Measurements from ENCODE around the gene HOXB3.
A peak's percentile ranks its signal among the peaks of the same experiment; 100 is the strongest.

The HOXB3 gene

GRCh38 chr17:48597778-48598631 is 8.0 kb upstream of the HOXB3 start (continued):
- TF ChIP-seq, protein P1, sequence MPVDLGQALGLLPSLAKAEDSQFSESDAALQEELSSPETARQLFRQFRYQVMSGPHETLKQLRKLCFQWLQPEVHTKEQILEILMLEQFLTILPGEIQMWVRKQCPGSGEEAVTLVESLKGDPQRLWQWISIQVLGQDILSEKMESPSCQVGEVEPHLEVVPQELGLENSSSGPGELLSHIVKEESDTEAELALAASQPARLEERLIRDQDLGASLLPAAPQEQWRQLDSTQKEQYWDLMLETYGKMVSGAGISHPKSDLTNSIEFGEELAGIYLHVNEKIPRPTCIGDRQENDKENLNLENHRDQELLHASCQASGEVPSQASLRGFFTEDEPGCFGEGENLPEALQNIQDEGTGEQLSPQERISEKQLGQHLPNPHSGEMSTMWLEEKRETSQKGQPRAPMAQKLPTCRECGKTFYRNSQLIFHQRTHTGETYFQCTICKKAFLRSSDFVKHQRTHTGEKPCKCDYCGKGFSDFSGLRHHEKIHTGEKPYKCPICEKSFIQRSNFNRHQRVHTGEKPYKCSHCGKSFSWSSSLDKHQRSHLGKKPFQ (tag by site-specific recombination; IDR thresholded peaks at IDR 0.05): 0 out of 2 replicates have a peak, but pooled peaks have one; percentile 25
- TF ChIP-seq, protein P2, sequence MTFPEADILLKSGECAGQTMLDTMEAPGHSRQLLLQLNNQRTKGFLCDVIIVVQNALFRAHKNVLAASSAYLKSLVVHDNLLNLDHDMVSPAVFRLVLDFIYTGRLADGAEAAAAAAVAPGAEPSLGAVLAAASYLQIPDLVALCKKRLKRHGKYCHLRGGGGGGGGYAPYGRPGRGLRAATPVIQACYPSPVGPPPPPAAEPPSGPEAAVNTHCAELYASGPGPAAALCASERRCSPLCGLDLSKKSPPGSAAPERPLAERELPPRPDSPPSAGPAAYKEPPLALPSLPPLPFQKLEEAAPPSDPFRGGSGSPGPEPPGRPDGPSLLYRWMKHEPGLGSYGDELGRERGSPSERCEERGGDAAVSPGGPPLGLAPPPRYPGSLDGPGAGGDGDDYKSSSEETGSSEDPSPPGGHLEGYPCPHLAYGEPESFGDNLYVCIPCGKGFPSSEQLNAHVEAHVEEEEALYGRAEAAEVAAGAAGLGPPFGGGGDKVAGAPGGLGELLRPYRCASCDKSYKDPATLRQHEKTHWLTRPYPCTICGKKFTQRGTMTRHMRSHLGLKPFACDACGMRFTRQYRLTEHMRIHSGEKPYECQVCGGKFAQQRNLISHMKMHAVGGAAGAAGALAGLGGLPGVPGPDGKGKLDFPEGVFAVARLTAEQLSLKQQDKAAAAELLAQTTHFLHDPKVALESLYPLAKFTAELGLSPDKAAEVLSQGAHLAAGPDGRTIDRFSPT (tag by site-specific recombination; IDR thresholded peaks at IDR 0.05): 0 out of 2 replicates have a peak, but pooled peaks have one; percentile 49
- TF ChIP-seq ZBTB26 (tag by site-specific recombination; optimal IDR thresholded peaks at IDR 0.05) (peak; percentile 82), ZNF843 (tag by site-specific recombination; IDR thresholded peaks at IDR 0.05) (peak; percentile 55; the same call in 1 of the 2 replicates), ZNF596 (tag by site-specific recombination; IDR thresholded peaks at IDR 0.05) (peak; percentile 44; the same call in 1 of the 2 replicates), ZSCAN30 (tag by site-specific recombination; IDR thresholded peaks at IDR 0.05) (peak; percentile 35; the same call in 1 of the 2 replicates), ZNF777 (tag by site-specific recombination; IDR thresholded peaks at IDR 0.05; ENCODE audit: borderline replicate concordance) (no peak)
- TF ChIP-seq, protein P3, sequence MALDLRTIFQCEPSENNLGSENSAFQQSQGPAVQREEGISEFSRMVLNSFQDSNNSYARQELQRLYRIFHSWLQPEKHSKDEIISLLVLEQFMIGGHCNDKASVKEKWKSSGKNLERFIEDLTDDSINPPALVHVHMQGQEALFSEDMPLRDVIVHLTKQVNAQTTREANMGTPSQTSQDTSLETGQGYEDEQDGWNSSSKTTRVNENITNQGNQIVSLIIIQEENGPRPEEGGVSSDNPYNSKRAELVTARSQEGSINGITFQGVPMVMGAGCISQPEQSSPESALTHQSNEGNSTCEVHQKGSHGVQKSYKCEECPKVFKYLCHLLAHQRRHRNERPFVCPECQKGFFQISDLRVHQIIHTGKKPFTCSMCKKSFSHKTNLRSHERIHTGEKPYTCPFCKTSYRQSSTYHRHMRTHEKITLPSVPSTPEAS (tag by site-specific recombination; IDR thresholded peaks at IDR 0.05): 0 out of 2 replicates have a peak, but pooled peaks have one; percentile 4
- TF ChIP-seq, protein P4, sequence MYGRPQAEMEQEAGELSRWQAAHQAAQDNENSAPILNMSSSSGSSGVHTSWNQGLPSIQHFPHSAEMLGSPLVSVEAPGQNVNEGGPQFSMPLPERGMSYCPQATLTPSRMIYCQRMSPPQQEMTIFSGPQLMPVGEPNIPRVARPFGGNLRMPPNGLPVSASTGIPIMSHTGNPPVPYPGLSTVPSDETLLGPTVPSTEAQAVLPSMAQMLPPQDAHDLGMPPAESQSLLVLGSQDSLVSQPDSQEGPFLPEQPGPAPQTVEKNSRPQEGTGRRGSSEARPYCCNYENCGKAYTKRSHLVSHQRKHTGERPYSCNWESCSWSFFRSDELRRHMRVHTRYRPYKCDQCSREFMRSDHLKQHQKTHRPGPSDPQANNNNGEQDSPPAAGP (tag by site-specific recombination; IDR thresholded peaks at IDR 0.05): peak; percentile 24; the same call in 1 of the 2 replicates

GRCh38 chr17:48597528-48597777 is 7.4 kb upstream of the HOXB3 start:
- POLR2A ChIA-PET: interaction anchor here (1.0 kb wide), 1 partner anchor 26 kb away, joined by 3 read pairs; no protein-coding TSS in a partner anchor
- H3K27ac ChIP-seq (ENCODE audit: extremely low read depth, low read depth, low read length): peak overlapping the region; percentile 87
- TF ChIP-seq, protein P5, sequence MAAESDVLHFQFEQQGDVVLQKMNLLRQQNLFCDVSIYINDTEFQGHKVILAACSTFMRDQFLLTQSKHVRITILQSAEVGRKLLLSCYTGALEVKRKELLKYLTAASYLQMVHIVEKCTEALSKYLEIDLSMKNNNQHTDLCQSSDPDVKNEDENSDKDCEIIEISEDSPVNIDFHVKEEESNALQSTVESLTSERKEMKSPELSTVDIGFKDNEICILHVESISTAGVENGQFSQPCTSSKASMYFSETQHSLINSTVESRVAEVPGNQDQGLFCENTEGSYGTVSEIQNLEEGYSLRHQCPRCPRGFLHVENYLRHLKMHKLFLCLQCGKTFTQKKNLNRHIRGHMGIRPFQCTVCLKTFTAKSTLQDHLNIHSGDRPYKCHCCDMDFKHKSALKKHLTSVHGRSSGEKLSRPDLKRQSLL (tag by site-specific recombination; IDR thresholded peaks at IDR 0.05): 0 out of 2 replicates have a peak, but pooled peaks have one; percentile 0
- TF ChIP-seq, protein P6, sequence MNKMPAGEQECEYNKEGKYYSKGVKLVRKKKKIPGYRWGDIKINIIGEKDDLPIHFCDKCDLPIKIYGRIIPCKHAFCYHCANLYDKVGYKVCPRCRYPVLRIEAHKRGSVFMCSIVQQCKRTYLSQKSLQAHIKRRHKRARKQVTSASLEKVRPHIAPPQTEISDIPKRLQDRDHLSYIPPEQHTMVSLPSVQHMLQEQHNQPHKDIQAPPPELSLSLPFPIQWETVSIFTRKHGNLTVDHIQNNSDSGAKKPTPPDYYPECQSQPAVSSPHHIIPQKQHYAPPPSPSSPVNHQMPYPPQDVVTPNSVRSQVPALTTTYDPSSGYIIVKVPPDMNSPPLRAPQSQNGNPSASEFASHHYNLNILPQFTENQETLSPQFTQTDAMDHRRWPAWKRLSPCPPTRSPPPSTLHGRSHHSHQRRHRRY (tag by site-specific recombination; IDR thresholded peaks at IDR 0.05): 0 out of 2 replicates have a peak, but pooled peaks have one; percentile 18
- TF ChIP-seq ZIC2 (tag by site-specific recombination; IDR thresholded peaks at IDR 0.05) (peak; percentile 91), SCRT2 (tag by site-specific recombination; IDR thresholded peaks at IDR 0.05) (0 out of 2 replicates have a peak, but pooled peaks have one; percentile 25), GLIS2 (tag by site-specific recombination; IDR thresholded peaks at IDR 0.05) (peak; percentile 85), ZNF664 (tag by site-specific recombination; IDR thresholded peaks at IDR 0.05) (no peak), ZNF658 (tag by site-specific recombination; IDR thresholded peaks at IDR 0.05) (no peak), ZNF423 (tag by site-specific recombination; IDR thresholded peaks at IDR 0.05) (peak; percentile 89)
- peak overlapping the region; percentile 71 for H3K4me3 ChIP-seq (ENCODE audit: low read depth, low read length)
- H3K4me1 ChIP-seq (ENCODE audit: control insufficient read depth, insufficient read depth, low read length): peaks cover 46% of the 10 kb centered on the region
- CTCF ChIA-PET: interaction anchor here (0.9 kb wide), 1 partner anchor 377 kb away, joined by 3 read pairs; no protein-coding TSS in a partner anchor
- peaks cover 5 to 34% of the 10 kb centered on the region in 2 experiments; a peak in 1 of 3 replicates for H3K36me3 ChIP-seq (ENCODE audit: control insufficient read depth in 2 of 2, insufficient read depth in 1 of 2, low read length in 2 of 2)
- H3K9me3 ChIP-seq (ENCODE audit: control insufficient read depth, insufficient read depth, low read depth, low read length): no peaks in the 10 kb centered on the region

Data from HEK293 (cell line).